Stomach (tissue), 4 donors: ENCODE results near the gene EPB41.

Source experiments
- CTCF ChIP-seq, 7 experiments: fragments of 450-650 bp in 4 of 7; fragments of 200-600 bp in 3 of 7; sonication (generic) in 3 of 7; IDR thresholded peaks; one replicate each; pipeline ENCODE4 v1.5.1; 2016 to 2019; ENCODE audit warnings: antibody characterized with exemption in 7 of 7, control low read depth in 2 of 7, mild to moderate bottlenecking in 1 of 7
- POLR2AphosphoS5 ChIP-seq, 3 donors: sonication (generic); formaldehyde crosslinking; IDR thresholded peaks; one replicate each; pipeline ENCODE4 v1.6.1; 2016; ENCODE audit warnings: antibody characterized with exemption in 3 of 3

GRCh38 chr1:29084196-29084521 lies 169.8 kb downstream of the EPB41 start:
- TF ChIP-seq CTCF (IDR thresholded peaks at IDR 0.05): no peak
- no peak for TF ChIP-seq POLR2AphosphoS5 (IDR thresholded peaks at IDR 0.05)
